ENCODE data around the gene ARHGAP10. TPM values are rescaled to one million over a fixed set of nuclear protein-coding genes. Genes with fewer than 3 reads are reported as not detected.
A peak's percentile ranks its signal among the peaks of the same experiment; 100 is the strongest.

Gene ARHGAP10
- total RNA-seq, 1 experiment from 2014 or later = 15.2 TPM

DNA sequence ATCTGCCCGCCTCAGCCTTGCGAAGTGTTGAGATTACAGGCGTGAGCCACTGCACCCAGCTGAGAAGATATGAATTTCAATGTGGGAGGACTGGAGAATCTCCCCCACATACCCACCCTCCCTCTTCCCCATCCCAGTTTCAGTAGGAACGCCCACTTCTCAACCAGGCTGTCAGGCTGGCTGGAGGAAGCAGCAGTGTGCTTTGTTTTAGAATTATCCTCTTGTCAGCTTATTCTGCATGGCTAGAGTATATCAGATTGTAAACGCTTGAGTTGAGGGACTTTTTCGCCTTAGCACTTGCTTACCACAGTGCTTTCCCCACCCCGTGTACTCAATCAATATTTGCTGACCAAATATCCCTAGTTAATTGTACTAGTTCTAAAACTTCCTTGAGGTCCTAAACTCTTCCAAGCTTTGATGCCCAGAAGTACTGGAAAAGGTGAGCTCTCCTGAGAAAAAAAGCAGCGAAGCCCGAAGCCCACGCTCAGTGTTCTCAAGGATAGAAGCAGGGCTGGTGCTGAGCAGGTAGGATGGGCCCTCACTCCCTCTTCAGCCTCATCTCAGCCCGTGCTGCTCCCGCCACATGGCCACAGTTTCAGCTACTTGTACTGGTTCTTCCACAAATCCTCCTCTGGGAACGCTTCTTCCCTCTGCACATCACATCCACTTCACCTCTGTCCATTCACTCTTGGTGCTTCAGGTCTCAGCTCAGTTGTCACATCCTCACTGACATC is 7.3 kb upstream of the ARHGAP10 start:
- H3K9me3 ChIP-seq = no peaks in the 10 kb centered on the region
- H3K27me3 ChIP-seq = no peaks in the 10 kb centered on the region
- H3K36me3 ChIP-seq = no peaks in the 10 kb centered on the region
- H3K4me3 ChIP-seq = no peak overlapping the region
- DNase-seq = no peak

DNA sequence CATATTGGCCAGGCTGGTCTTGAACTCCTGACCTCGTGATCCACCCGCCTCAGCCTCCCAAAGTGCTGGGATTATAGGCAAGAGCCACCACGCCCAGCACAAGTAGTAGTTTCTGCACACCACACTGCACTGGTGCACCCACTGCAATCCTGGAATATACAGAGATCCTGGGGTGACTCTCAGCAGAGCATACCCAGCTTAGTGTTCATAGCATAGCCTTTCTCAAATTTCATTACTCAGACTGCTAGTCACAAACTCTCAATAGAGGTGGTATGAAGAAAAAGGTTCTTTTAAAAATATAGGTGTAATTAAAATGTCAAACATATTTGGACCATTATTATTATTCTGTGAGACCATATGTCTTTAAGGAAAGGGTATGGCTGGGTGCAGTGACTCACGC is 6.2 kb upstream of the ARHGAP10 start:
- DNase-seq = no peak
- Histone ChIP-seq H3K4me3 (no peak overlapping the region), H3K36me3 (no peaks in the 10 kb centered on the region)

GRCh38 chr4:147727476-147728028 is 4.3 kb upstream of the ARHGAP10 start:
- Histone ChIP-seq H3K27me3 (no peaks in the 10 kb centered on the region), H3K4me3 (no peak overlapping the region), H3K36me3 (no peaks in the 10 kb centered on the region), H3K9me3 (no peaks in the 10 kb centered on the region)
- no peak for DNase-seq

More for the DNA sequence above, 6.2 kb upstream of the ARHGAP10 start:
- H3K9me3 ChIP-seq = no peaks in the 10 kb centered on the region
- no peaks in the 10 kb centered on the region for H3K27me3 ChIP-seq

- DNase-seq = no peak
Measured at GRCh38 chr4:147730333-147730732, 1.6 kb upstream of the ARHGAP10 start.

DNA sequence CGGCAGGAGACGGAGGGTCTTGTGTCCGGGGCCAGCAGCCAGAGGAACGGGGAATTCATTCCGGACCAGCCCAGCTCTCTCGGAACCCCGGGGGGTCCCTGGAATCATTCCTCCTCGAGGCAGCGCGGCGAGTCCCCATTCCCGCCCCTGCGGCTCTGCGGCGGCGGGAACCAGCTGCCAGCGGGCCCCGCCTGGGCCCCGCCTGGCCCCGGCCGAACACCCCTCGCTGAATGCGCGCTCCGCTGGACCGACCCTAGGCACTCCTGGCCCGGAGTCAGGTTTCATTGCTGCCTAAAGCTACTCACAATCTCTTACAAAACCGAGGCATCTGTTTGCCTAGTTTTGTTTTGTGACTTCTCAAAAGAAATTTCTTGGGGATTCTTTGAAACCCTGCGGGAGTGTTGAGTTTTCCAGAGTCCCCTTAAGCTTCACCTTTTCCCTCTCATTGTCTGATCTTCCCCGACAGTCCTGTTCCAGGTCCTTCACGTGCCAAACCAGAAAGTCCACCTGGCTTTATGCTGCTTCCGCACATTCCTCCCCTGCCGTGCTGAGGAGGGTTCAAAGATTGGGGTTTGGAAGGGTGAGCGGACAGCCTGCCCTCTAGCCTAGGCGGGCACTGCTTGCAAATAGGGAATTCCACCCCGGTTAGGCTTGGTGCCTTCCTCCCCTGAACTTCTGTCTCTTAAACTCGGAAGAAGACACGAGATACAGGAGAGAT is 789 bp downstream of the ARHGAP10 start:
- peak overlapping the region; percentile 77 for H3K4me3 ChIP-seq
- no peaks in the 10 kb centered on the region for H3K9me3 ChIP-seq
- DNase-seq = peak; percentile 45
- no peaks in the 10 kb centered on the region; the same call in 1 of the 2 replicates for H3K36me3 ChIP-seq
- no peaks in the 10 kb centered on the region for H3K27me3 ChIP-seq

More at GRCh38 chr4:147730333-147730732, 1.6 kb upstream of the ARHGAP10 start:
- Histone ChIP-seq H3K9me3 (no peaks in the 10 kb centered on the region), H3K36me3 (no peaks in the 10 kb centered on the region; the same call in 1 of the 2 replicates), H3K4me3 (no peak overlapping the region), H3K27me3 (no peaks in the 10 kb centered on the region)

GRCh38 chr4:147733716-147734344 is 1.9 kb downstream of the ARHGAP10 start:
- no peak for DNase-seq
- H3K27me3 ChIP-seq = no peaks in the 10 kb centered on the region

DNA sequence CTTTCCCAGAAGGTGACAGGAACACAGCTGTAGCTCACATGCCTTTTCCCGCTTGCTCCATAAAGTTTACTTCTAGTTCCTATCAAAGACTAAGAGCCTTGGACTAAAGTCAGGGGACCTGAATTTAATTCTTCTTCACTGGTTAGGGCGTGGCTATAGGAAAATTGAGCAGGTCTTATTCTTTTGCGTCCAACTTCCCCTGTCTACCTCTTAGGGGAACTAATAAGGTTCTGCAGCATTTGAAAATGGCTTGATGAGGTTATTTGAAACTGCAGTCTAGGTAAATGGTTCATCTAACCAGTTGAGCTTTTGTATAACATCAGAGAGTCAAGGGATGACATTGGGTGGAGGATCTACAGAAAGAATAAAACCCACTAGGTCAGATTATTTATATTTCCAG is 2.6 kb downstream of the ARHGAP10 start:
- Histone ChIP-seq H3K27me3 (no peaks in the 10 kb centered on the region), H3K9me3 (no peaks in the 10 kb centered on the region), H3K4me3 (peak overlapping the region; percentile 77; the same call in 1 of the 2 replicates), H3K36me3 (no peaks in the 10 kb centered on the region; the same call in 1 of the 2 replicates)
- no peak for DNase-seq

More at GRCh38 chr4:147733716-147734344, 1.9 kb downstream of the ARHGAP10 start:
- Histone ChIP-seq H3K36me3 (no peaks in the 10 kb centered on the region; the same call in 1 of the 2 replicates), H3K4me3 (peak overlapping the region; percentile 77), H3K9me3 (no peaks in the 10 kb centered on the region)

DNA sequence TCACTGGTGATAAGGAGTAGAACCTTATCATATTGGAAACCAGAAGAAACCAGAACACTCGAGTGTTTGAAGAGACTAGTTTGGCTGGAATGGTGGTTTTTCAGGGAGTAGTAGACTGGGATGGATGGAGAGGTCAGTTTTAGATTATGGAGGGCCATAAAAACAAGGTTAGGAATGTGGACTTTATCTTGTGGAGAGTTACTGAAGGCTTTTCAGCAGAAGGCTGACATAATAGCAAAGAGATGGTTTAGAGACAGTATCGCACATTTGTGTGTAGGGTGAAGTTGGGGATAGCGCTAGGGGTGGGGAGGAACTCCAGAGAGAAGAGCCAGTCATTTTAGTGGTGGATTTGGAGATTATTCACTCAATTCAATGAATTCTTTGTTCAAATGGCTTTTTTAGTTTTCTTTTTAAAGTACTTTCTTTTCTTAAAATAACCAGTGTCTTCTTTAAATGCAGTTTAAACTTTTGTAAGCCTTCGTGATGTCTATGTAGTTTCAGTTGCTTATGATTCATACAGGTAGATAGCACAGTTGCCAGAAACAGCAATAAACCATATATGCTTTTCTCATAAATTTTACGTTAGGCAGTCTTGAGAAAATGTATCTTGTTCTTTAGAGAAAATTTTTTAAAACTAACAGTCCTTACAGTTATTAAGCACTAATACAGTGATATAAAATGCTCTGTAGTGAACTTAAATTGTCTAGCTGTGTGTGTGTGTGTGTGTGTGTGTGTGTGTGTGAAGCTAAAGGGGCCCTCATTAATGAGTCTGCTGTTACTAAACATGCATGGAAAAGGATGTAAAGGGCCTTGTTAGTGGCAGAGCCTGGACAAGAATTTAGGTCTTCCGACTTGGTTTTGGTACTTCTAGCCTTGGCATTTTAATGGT is 3.8 kb downstream of the ARHGAP10 start:
- Histone ChIP-seq H3K4me3 (no peak overlapping the region), H3K27me3 (no peaks in the 10 kb centered on the region), H3K36me3 (no peaks in the 10 kb centered on the region; the same call in 1 of the 2 replicates), H3K9me3 (no peaks in the 10 kb centered on the region)
- no peak for DNase-seq

DNA sequence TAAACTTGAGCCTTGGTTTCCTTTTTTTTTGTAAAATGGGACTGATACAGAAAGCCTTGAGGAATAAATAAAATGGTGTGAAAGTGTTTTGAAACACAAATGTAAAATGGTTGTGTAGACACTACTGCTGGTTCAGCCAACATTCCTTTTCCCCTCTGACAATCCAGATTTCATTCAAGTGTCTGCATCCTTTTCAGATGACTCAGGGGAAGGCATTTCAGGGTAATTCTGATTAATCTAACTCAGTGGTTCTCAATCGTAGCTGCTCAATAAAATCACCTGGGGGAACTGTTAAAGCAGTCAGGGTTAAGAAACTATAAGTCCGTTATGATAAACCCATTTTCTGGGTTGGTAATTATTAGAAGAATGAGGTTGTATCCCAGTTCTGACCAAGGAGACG is 4.6 kb downstream of the ARHGAP10 start:
- DNase-seq = no peak
- no peaks in the 10 kb centered on the region for H3K27me3 ChIP-seq
- no peak overlapping the region for H3K4me3 ChIP-seq
- H3K36me3 ChIP-seq = no peaks in the 10 kb centered on the region; the same call in 1 of the 2 replicates
- H3K9me3 ChIP-seq = no peaks in the 10 kb centered on the region

DNA sequence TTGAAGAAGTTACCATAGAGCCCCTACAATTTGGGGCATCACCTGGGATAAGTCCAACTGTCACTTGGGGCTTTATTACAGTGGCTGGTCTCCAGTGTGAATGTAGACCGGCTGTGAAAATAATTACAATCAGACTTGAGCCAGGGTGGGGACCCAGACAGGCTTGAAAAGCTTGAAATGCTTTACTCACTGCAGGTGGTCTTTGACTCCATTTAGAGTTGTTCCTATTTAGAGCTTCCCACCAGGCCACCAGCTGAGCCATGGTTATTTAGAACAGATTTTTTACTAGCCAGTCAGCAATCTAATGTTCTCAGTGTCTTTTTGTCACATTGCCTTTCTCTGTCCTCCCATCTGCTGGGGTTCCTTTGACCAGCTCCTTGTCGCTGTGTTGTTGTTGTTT is 5.7 kb downstream of the ARHGAP10 start:
- H3K9me3 ChIP-seq = no peaks in the 10 kb centered on the region

DNA sequence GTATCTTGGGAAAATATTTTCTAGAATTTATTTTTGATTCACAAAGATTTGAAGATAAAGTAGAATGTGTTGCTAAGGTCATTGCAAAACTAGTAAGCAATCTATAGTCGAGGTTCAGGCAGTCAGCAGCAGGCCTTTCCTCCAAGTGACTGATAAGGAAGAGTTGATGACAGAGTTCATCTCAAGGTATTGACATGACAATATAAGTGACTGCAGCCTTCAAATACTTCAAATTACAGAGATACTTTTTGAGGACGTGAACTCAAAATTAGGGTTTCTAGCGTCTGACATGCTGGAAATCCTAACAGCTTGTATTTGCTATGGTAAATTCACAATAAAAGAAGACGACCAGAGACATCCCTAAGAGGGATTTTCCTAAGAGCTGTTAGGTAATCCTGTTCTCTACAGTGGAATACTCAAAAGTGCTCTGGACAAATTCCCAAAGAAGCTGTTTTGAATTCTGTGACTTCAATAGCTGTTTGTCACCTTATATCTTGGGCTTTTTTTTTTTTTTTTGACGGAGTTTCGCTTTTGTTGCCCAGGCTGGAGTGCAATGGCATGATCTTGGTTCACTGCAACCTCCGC is 7.4 kb downstream of the ARHGAP10 start:
- Histone ChIP-seq H3K27me3 (no peaks in the 10 kb centered on the region), H3K36me3 (no peaks in the 10 kb centered on the region; the same call in 1 of the 2 replicates), H3K9me3 (no peaks in the 10 kb centered on the region), H3K4me3 (no peak overlapping the region)
- no peak for DNase-seq

More for the DNA sequence above, 5.7 kb downstream of the ARHGAP10 start:
- DNase-seq = no peak
- H3K36me3 ChIP-seq = no peaks in the 10 kb centered on the region; the same call in 1 of the 2 replicates
- no peak overlapping the region for H3K4me3 ChIP-seq
- no peaks in the 10 kb centered on the region for H3K27me3 ChIP-seq

DNA sequence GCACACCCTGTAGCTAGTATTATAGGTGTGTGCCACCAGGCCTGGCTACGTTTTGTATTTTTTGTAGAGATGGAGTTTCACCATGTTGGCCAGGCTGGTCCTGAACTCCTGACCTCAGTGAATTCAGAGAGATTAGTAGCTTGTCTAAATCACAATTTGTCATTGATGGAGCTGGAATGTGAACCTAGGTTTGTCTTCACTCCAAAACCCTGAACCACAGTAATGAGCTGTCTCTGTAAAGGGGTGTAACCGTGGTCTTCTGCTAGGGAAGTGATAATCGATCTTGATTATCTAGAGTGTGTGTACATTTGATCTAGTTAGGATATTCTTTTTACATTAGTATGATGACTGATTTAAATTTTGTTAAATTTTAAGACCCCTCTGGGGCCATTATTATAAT is 8.3 kb downstream of the ARHGAP10 start:
- no peak for DNase-seq

DNA sequence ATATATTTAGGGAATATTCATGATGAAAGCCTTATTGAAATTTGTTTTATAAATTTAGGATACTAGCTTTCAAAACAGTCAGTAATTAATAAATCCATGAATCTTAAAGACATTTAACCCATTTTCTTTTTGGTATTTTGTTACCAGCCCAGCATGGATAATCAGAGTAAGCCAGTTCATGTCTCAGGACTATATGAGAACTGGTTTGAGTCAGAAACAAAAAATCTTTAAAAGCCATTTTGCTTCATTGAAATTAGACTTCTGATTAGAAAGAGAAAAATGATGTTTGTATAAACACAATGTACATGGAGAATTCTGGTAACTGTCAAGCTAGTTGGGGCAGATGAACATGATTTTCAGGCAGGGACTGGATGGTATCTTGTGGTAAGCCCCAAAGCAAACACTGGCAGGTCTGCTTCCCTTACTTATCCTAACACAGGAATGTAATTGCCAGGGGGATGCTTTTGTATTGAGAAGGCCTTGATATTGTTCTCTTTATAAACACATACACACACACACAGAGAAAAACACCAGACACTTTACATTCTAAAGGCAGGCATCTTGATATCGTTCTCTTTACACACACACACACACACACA is 9.4 kb downstream of the ARHGAP10 start:
- DNase-seq = no peak
- Histone ChIP-seq H3K36me3 (no peaks in the 10 kb centered on the region), H3K9me3 (no peaks in the 10 kb centered on the region), H3K27me3 (no peaks in the 10 kb centered on the region), H3K4me3 (no peak overlapping the region)

More for the DNA sequence above, 8.3 kb downstream of the ARHGAP10 start:
- Histone ChIP-seq H3K4me3 (no peak overlapping the region), H3K9me3 (no peaks in the 10 kb centered on the region), H3K27me3 (no peaks in the 10 kb centered on the region), H3K36me3 (no peaks in the 10 kb centered on the region)

DNA sequence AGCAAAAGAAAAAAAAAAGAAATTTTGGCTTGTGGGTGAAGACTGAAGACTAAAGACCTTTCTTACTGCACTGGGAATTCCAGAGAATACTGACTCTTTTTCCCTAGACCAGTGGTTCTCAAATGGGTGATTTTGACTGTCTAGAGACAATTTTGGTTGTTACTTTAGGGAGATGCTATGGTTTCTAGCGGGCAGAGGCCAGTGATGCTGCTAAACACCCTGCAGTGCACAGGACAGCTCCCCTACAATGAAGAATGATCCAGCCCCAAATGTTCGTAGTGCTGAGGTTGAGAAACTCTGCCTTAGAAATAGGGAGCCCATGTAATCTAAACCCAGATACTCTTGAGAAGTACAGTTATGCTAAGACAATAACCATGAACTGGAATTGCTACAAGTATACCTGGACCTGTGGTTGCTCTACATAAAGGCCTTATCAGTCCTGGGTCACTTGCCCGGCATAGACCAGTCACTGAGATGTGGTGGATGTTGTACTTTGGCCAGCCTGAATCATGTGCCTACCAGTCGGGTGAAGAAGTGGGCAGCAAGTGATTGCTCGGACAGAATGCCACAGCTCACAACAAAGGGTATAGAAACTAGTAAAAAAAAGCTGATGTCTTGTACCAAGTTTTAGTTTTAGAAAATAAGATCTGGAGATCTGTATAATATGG is 16.0 kb downstream of the ARHGAP10 start:
- H3K4me3 ChIP-seq = no peak overlapping the region
- H3K9me3 ChIP-seq = no peaks in the 10 kb centered on the region
- H3K27me3 ChIP-seq = no peaks in the 10 kb centered on the region
- no peaks in the 10 kb centered on the region for H3K36me3 ChIP-seq
- DNase-seq = no peak

DNA sequence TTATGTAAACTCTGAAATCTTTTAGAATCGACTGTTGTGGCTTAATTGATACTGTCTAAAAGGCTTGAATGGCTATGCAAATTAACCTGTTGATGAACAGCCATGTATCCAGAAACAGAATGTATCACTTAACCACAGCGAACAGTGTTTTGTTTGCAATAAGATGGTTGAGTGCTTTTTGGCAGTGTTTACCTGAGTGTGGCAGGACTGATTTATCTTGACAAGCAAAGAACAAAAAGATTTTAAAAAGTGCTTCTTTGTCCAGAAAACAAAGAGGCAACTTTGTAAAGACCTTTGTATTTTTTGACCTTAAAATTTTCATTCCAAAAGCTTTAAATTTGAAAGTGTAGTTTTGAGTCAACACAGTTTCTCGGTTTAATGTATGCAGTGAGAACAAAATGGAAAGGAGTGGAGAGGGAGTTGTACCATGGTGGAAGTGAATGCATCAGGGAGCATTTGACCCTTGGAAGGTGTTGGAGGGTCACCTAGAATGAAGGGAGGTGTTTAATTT is 18.0 kb downstream of the ARHGAP10 start:
- H3K4me3 ChIP-seq = no peak overlapping the region
- H3K36me3 ChIP-seq = no peaks in the 10 kb centered on the region
- no peaks in the 10 kb centered on the region for H3K27me3 ChIP-seq
- no peaks in the 10 kb centered on the region for H3K9me3 ChIP-seq
- DNase-seq = no peak

All from MG63 (cell line).